HCT116 (cell line): ENCODE data around the gene ZNF674. TPM values are rescaled to one million over a fixed set of nuclear protein-coding genes. Genes with fewer than 3 reads are reported as not detected.

ENCODE experiments used
- ATAC-seq: fragments of 200-7000 bp; cut with Tn5 transposase; 2 replicates; pipeline ENCODE4 v1.9.1; 2020; ENCODE audit warnings: mild to moderate bottlenecking, moderate library complexity
- BruUV-seq: library from RNA; stranded (reverse); fragments of 400-500 nt; replicated peaks from 2 replicates; lab custom pipeline; 2021; lab: Mats Ljungman, UMichigan
- CTCF ChIA-PET: fragments of 300-600 bp; sonication (Branson Sonifier 250); formaldehyde crosslinking; loops from one replicate; lab custom pipeline; 2021; ENCODE audit warnings: antibody characterized with exemption; lab: Charles Lee
- POLR2A ChIA-PET: fragments of 300-600, 350-600 bp; sonication (Branson Sonifier 250); formaldehyde crosslinking; loops from one replicate; lab custom pipeline; 2021; ENCODE audit warnings: antibody characterized with exemption; lab: Charles Lee
- RAD21 ChIA-PET, 2 experiments: fragments of 300-600 bp; sonication (Branson Sonifier 250); formaldehyde crosslinking; loops; one replicate each; lab custom pipeline; 2023; ENCODE audit warnings: low total read pairs in 2 of 2; ENCODE audit not compliant: uncharacterized antibody in 2 of 2, unreplicated experiment in 2 of 2, low non-redundant PET in 1 of 2; lab: Charles Lee
- DNase-seq: peaks from one replicate; pipeline ENCODE4 v3.0.0-alpha.2; 2010; ENCODE audit warnings: low read depth, low spot score
- H2AFZ ChIP-seq: fragments of 200-600 bp; shearing (Covaris generic), sonication (generic); 2 replicates; pipeline ENCODE4 v1.6.1; 2017; ENCODE audit warnings: low read depth, mixed run types, mixed read lengths, antibody characterized with exemption, low read length; ENCODE audit not compliant: poor library complexity, severe bottlenecking
- H3K27ac ChIP-seq: 2 replicates; pipeline ENCODE4 v1.5.1; 2012; ENCODE audit warnings: low read depth, low read length
- H3K27me3 ChIP-seq: fragments of 200-600 bp; sonication (generic); 2 replicates; pipeline ENCODE4 v1.6.1; 2016; ENCODE audit warnings: mixed run types, low read length, mixed read lengths; ENCODE audit not compliant: insufficient read depth
- H3K36me3 ChIP-seq, 2 experiments: fragments of 200-500 bp in 1 of 2; fragments of 200-600 bp in 1 of 2; sonication (Bioruptor generic) in 1 of 2; sonication (generic) in 1 of 2; 2 replicates each; pipeline versions ENCODE4 v1.5.1 to v1.6.1; 2014 to 2016; ENCODE audit warnings: low read length in 2 of 2, inconsistent platforms in 1 of 2, mixed read lengths in 1 of 2, mixed run types in 1 of 2; ENCODE audit not compliant: insufficient read depth in 2 of 2, control insufficient read depth in 1 of 2
- H3K4me1 ChIP-seq, 2 experiments: fragments of 200-600 bp in 1 of 2; sonication (generic) in 1 of 2; 2 replicates each; pipeline versions ENCODE4 v1.5.1 to v1.6.1; 2012 to 2017; ENCODE audit warnings: low read length in 2 of 2, inconsistent platforms in 1 of 2, mild to moderate bottlenecking in 1 of 2, mixed read lengths in 1 of 2, mixed run types in 1 of 2, moderate library complexity in 1 of 2; ENCODE audit not compliant: insufficient read depth in 2 of 2, control insufficient read depth in 1 of 2
- H3K4me2 ChIP-seq: fragments of 200-600 bp; sonication (generic); 2 replicates; pipeline ENCODE4 v1.6.1; 2017; ENCODE audit warnings: mixed run types, low read length, mixed read lengths
- H3K4me3 ChIP-seq, 2 experiments: fragments of 200-600 bp in 1 of 2; sonication (generic) in 1 of 2; replicated peaks in 1 of 2; 2 replicates each; pipeline ENCODE4 v1.5.1; 2011 to 2016; ENCODE audit warnings: low read length in 2 of 2, control low read depth in 1 of 2, low read depth in 1 of 2, mild to moderate bottlenecking in 1 of 2, mixed read lengths in 1 of 2, mixed run types in 1 of 2
- H3K79me2 ChIP-seq: fragments of 200-600 bp; sonication (generic); 2 replicates; pipeline ENCODE4 v1.6.1; 2017; ENCODE audit warnings: mild to moderate bottlenecking, mixed run types, low read length, moderate library complexity, mixed read lengths; ENCODE audit not compliant: insufficient read depth
- H3K9ac ChIP-seq: fragments of 200-600 bp; sonication (generic); 2 replicates; pipeline ENCODE4 v1.6.1; 2016; ENCODE audit warnings: low read length, mixed read lengths
- H3K9me2 ChIP-seq: fragments of 200-600 bp; sonication (generic), shearing (Covaris generic); 2 replicates; pipeline ENCODE4 v1.6.1; 2017; ENCODE audit warnings: mixed run types, mild to moderate bottlenecking, moderate library complexity; ENCODE audit not compliant: insufficient read depth
- H3K9me3 ChIP-seq, 2 experiments: fragments of 200-500 bp in 1 of 2; fragments of 200-600 bp in 1 of 2; sonication (Bioruptor generic) in 1 of 2; sonication (generic) in 1 of 2; 2 replicates each; pipeline ENCODE4 v1.6.1; 2014 to 2017; ENCODE audit warnings: low read length in 2 of 2, mixed read lengths in 2 of 2, inconsistent platforms in 1 of 2, low read depth in 1 of 2, mild to moderate bottlenecking in 1 of 2, mixed run types in 1 of 2, moderate library complexity in 1 of 2; ENCODE audit not compliant: control insufficient read depth in 1 of 2, insufficient read depth in 1 of 2
- H4K20me1 ChIP-seq: fragments of 200-600 bp; sonication (generic), shearing (Covaris generic); 2 replicates; pipeline ENCODE4 v1.6.1; 2017; ENCODE audit warnings: mixed run types, mild to moderate bottlenecking, moderate library complexity; ENCODE audit not compliant: insufficient read depth
- CEBPB ChIP-seq: IDR thresholded peaks from 2 replicates; pipeline ENCODE4 v1.6.1; 2012; ENCODE audit warnings: low read depth
- CTCF ChIP-seq, 3 experiments: fragments of 200-600 bp in 1 of 3; sonication (generic) in 1 of 3; IDR thresholded peaks in 2 of 3; conservative IDR thresholded peaks in 1 of 3; 2 replicates each; pipeline ENCODE4 v1.5.1; 2012 to 2017; ENCODE audit warnings: low read depth in 2 of 3, low read length in 2 of 3, antibody characterized with exemption in 1 of 3, borderline replicate concordance in 1 of 3, control low read depth in 1 of 3, mild to moderate bottlenecking in 1 of 3, mixed read lengths in 1 of 3, mixed run types in 1 of 3, moderate library complexity in 1 of 3; ENCODE audit not compliant: insufficient read depth in 1 of 3
- EZH2 ChIP-seq: fragments of 200-600 bp; sonication (generic); IDR thresholded peaks from 2 replicates; pipeline ENCODE4 v1.6.1; 2017; ENCODE audit warnings: antibody characterized with exemption, mixed run types
- POLR2AphosphoS5 ChIP-seq: IDR thresholded peaks from 2 replicates; pipeline ENCODE4 v1.6.1; 2011; ENCODE audit warnings: mild to moderate bottlenecking, low read depth, low read length, moderate library complexity
- RAD21 ChIP-seq: IDR thresholded peaks from 2 replicates; pipeline ENCODE4 v1.6.1; 2012; ENCODE audit warnings: low read depth, mild to moderate bottlenecking
- REST ChIP-seq: IDR thresholded peaks from 2 replicates; pipeline ENCODE4 v1.6.1; 2012; ENCODE audit warnings: low read depth
- TCF7L2 ChIP-seq: IDR thresholded peaks from 2 replicates; pipeline ENCODE4 v1.7.0; 2011; ENCODE audit warnings: borderline replicate concordance, inconsistent platforms; ENCODE audit not compliant: insufficient read depth, insufficient read length; ENCODE audit errors: extremely low read depth
- intact Hi-C: fragments of 100-400 bp; cut with micrococcal nuclease; formaldehyde crosslinking; loops from 2 replicates; pipeline ENCODE4 v1.10.0; 2022
- total RNA-seq: library from RNA; stranded (reverse); gene quantifications from one replicate; pipeline ENCODE4 v1.2.1, GENCODE V29; 2021; ENCODE audit not compliant: unreplicated experiment

Gene ZNF674
- total RNA-seq, 1 experiment from 2014 or later: 5.2 TPM

- no peak for ATAC-seq
- POLR2A ChIA-PET: no interaction called here
- Histone ChIP-seq H3K9me3 (no peaks in the 10 kb centered on the region), H3K4me2 (no peak overlapping the region), H3K27ac (no peak overlapping the region), H3K4me1 (peaks cover 3 to 17% of the 10 kb centered on the region in 2 experiments; a peak in 2 of 4 replicates), H3K9me2 (no peaks in the 10 kb centered on the region), H3K36me3 (no peaks in the 10 kb centered on the region), H3K27me3 (no peaks in the 10 kb centered on the region), H3K79me2 (peaks cover 3% of the 10 kb centered on the region; the same call in 1 of the 2 replicates), H3K9ac (no peak overlapping the region), H2AFZ (no peak overlapping the region), H3K4me3 (no peak overlapping the region), H4K20me1 (no peaks in the 10 kb centered on the region)
- TF ChIP-seq TCF7L2 (no peak), RAD21 (peak; percentile 54), CEBPB (peak; percentile 69), REST (no peak), CTCF (IDR thresholded peaks at IDR 0.05 in 2 of 3, conservative IDR thresholded peaks at IDR 0.05 in 1 of 3; ENCODE audit: borderline replicate concordance in 1 of 3, insufficient read depth in 1 of 3, low read depth in 2 of 3, low read length in 2 of 3) (peak in 2 of 3 experiments; percentile 23 to 29; a peak in 3 of 6 replicates), EZH2 (no peak), POLR2AphosphoS5 (no peak)
- intact Hi-C loops: loop anchor here (2.0 to 5.0 kb wide), 2 partner anchors 87 to 132 kb away; no protein-coding TSS in a partner anchor
- CTCF ChIA-PET: interaction anchor here (0.7 to 1.3 kb wide), 5 partner anchors 31 to 242 kb away, joined by 3 to 18 read pairs (median 3); no protein-coding TSS in a partner anchor
- DNase-seq: no peak
- BruUV-seq: no TSS peak
- RAD21 ChIA-PET: interaction anchor here in 1 of 2 experiments (0.7 kb wide), 1 partner anchor 242 kb away, joined by 4 read pairs; no protein-coding TSS in a partner anchor
Measured at GRCh38 chrX:46554942-46555341, 9.7 kb upstream of the ZNF674 start.
